Rectal smooth muscle tissue (tissue), 1 donor: ENCODE data around the gene SIVA1.

Experiments
- H3K27ac ChIP-seq: one replicate; pipeline ENCODE4 v1.7.0; 2013; ENCODE audit warnings: low read depth, low read length, inconsistent platforms
- H3K27me3 ChIP-seq: one replicate; pipeline ENCODE4 v1.7.0; 2013; ENCODE audit warnings: low read length; ENCODE audit not compliant: control insufficient read depth, insufficient read depth
- H3K36me3 ChIP-seq: one replicate; pipeline ENCODE4 v1.7.0; 2013; ENCODE audit warnings: low read length; ENCODE audit not compliant: control insufficient read depth, insufficient read depth
- H3K4me1 ChIP-seq: one replicate; pipeline ENCODE4 v1.7.0; 2013; ENCODE audit warnings: low read length; ENCODE audit not compliant: control insufficient read depth, insufficient read depth
- H3K4me3 ChIP-seq: one replicate; pipeline ENCODE4 v1.7.0; 2013; ENCODE audit warnings: low read length
- H3K9ac ChIP-seq: one replicate; pipeline ENCODE4 v1.7.0; 2013; ENCODE audit warnings: low read length

The SIVA1 gene

DNA sequence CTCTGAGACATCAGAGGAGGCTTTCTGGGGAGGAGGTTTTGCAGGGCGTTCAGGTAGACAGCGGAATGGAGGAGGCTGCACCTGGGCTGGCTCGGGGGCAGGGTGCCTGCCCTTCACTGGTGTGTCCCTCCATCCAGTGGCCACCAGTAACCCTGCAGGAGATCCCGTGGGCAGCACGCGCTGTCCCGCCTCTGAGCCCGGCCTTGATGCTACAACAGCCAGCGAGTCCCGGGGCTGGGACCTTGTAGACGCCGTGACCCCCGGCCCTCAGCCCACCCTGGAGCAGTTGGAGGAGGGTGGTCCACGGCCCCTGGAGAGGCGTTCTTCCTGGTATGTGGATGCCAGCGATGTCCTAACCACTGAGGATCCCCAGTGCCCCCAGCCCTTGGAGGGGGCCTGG, 38.9 kb upstream of the SIVA1 start:
- peaks cover 39% of the 10 kb centered on the region for H3K36me3 ChIP-seq

DNA sequence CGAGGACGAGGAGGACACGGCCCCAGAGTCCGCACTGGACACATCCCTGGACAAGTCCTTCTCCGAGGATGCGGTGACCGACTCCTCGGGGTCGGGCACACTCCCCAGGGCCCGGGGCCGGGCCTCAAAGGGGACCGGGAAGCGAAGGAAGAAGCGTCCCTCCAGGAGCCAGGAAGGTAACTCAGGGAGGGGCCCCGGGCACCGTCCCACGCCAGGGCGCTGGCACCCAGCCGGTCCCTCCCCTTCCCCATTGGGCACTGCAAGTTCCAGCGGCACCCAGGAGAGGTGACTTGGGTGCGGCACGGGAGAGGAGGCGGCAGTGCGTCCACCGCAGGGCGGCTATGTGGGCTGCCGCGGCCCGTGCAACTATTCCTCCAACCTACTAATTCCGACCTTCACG, 38.3 kb upstream of the SIVA1 start:
- no peak overlapping the region for H3K9ac ChIP-seq
- no peaks in the 10 kb centered on the region for H3K27me3 ChIP-seq
- H3K36me3 ChIP-seq, result peaks cover 34% of the 10 kb centered on the region
- H3K4me1 ChIP-seq, result no peaks in the 10 kb centered on the region
- H3K27ac ChIP-seq, result no peak overlapping the region
- H3K4me3 ChIP-seq, result no peak overlapping the region

More for the DNA sequence above, 38.9 kb upstream of the SIVA1 start:
- Histone ChIP-seq H3K9ac (no peak overlapping the region), H3K27ac (no peak overlapping the region), H3K4me3 (no peak overlapping the region), H3K27me3 (no peaks in the 10 kb centered on the region), H3K4me1 (no peaks in the 10 kb centered on the region)

DNA sequence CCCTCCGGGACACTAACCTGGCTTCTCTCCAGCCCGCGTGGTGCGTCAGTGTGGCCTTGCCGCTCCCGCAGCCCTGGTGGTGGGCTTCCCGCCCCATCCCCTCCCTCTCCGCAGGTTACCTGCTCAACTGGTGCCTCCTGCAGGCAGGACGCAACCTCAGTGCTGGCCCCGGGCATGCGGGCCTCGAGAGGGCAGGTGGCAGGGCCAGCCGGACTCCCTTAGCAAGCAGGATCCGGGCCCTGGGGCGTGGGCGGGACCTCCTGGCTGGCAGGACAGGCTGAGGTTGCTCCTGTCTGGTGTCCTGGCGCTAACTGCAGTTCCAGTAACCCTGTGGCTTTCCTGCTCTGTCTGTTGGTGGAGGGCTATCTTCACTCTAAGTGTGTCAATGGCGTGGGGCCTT, 37.5 kb upstream of the SIVA1 start:
- Histone ChIP-seq H3K27me3 (no peaks in the 10 kb centered on the region), H3K27ac (no peak overlapping the region), H3K36me3 (peaks cover 26% of the 10 kb centered on the region), H3K9ac (no peak overlapping the region), H3K4me3 (no peak overlapping the region), H3K4me1 (no peaks in the 10 kb centered on the region)

DNA sequence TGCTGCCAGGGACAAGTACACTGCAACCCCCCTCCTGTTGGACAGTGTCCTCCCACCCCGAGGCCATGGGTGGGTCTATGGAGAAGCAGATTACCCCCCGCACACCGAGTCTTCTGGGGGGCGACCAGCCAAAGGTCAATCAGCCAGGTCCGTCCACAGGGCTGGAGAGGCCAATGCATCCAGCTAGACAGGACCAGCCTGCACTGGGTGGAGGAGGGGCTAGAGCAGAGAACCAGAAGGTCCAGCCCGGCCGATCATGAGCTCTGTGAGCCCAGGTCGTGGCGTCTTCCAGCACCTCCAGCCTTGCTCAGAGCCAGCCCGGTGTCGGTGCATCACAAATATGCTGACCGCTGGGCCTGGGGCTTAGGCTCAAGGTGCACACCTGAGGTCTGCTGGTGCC, 37.1 kb upstream of the SIVA1 start:
- Histone ChIP-seq H3K4me1 (no peaks in the 10 kb centered on the region), H3K4me3 (no peak overlapping the region), H3K27ac (no peak overlapping the region), H3K27me3 (no peaks in the 10 kb centered on the region), H3K36me3 (peaks cover 22% of the 10 kb centered on the region), H3K9ac (no peak overlapping the region)

DNA sequence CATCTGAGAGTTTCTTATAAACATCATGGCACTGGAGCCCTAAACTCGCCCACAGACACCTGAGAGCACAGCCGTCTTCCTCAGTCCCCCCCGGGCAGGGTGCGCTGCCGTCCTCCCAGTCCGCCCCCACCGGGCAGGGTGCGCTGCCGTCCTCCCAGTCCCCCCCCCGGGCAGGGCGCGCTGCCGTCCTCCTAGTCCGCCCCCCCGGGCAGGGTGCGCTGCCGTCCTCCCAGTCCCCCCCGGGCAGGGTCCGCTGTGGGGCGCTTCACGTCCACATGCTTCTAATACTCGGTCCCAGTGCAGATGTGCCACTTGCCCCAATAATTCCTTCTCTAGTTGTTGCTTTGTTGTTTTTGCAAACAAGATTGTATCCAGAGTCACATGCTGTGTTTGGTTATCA, 35.8 kb upstream of the SIVA1 start:
- Histone ChIP-seq H3K27ac (no peak overlapping the region), H3K4me1 (no peaks in the 10 kb centered on the region), H3K4me3 (no peak overlapping the region), H3K9ac (no peak overlapping the region), H3K27me3 (no peaks in the 10 kb centered on the region), H3K36me3 (peaks cover 20% of the 10 kb centered on the region)

DNA sequence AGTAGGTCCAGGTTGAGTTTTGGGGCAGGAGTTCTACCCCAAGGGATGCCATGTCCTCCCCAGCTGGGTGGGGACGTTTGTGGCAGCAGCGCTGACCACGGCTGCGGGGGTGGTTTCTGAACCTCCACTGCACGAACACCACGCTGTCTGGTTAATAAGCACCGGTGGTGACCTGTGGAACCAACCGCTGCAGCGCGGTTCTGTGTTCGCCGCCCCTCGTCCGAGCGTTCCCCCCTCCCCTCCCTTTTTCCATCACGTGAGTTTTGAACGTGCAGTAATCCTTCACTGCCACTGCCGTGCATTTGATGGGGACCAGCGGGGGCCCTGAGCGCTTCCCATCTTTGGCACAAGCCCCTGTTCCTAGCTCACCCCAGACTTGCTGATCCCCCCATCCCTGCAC, 35.3 kb upstream of the SIVA1 start:
- H3K36me3 ChIP-seq, result peaks cover 20% of the 10 kb centered on the region
- no peak overlapping the region for H3K27ac ChIP-seq

DNA sequence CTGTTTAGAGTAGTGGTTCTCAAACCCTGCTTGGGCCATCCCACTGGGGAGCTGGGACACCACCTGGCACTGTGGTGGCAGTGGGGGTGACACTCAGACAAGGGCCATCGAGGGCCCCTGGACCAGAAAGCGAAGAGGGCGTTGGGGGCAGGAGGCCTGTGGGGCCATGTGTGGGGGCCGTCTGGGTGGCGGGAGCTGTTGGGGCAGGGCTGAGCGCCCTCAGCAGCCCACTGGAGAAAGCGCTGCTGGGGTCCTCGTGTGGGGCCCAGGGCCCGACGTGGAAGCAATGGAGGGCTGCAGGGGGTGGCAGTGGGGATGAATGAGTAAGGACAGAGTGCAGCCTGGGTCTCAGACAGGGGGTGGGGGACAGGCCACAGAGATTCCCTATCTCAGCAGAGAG, 34.8 kb upstream of the SIVA1 start:
- Histone ChIP-seq H3K4me1 (no peaks in the 10 kb centered on the region), H3K9ac (no peak overlapping the region), H3K4me3 (no peak overlapping the region), H3K27me3 (no peaks in the 10 kb centered on the region), H3K27ac (no peak overlapping the region), H3K36me3 (peaks cover 20% of the 10 kb centered on the region)

More for the DNA sequence above, 35.3 kb upstream of the SIVA1 start:
- Histone ChIP-seq H3K27me3 (no peaks in the 10 kb centered on the region), H3K4me3 (no peak overlapping the region), H3K4me1 (no peaks in the 10 kb centered on the region), H3K9ac (no peak overlapping the region)

DNA sequence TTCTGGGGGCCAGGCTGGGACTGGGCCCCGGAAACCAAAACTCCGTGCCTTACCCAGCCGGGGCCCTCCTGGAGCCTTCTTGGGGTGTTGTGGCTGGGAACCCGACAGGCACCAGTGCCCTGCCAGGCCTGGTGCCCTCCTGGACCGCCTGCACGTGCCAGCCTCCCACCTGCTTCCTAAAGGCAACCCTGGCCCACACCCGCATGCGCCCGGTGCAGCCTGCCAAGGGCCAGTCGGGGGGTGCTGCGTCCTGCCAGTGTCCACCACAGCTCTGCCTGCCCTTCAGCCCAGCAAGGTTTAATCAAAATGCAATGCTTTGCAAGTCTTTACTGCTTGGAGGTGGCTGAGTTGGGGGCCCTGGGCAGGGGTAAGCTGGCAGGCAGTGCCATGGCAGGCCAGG, 34.1 kb upstream of the SIVA1 start:
- Histone ChIP-seq H3K4me1 (no peaks in the 10 kb centered on the region), H3K27ac (no peak overlapping the region), H3K9ac (no peak overlapping the region), H3K27me3 (no peaks in the 10 kb centered on the region), H3K36me3 (peaks cover 15% of the 10 kb centered on the region), H3K4me3 (no peak overlapping the region)

DNA sequence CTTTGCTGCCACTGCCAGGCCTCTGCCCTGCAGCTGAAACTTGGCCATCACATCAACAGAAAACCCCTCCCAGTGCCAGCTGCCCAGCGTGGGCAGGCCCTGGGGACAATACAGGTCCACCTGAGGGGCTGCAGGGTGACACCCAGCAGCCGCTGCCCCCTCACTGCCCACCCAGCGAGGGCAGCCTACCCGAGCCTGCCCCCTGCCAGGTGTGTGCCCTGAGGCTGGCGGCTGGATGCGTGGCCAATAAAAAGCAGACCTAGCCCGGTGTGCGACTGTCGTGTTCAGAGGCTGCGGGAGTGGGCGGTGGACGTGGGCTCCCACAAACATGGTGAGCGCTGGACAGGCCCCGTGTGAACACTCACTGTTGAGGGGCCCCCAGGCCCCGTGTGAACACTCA, 33.6 kb upstream of the SIVA1 start:
- Histone ChIP-seq H3K9ac (no peak overlapping the region), H3K4me3 (no peak overlapping the region), H3K27me3 (no peaks in the 10 kb centered on the region), H3K4me1 (no peaks in the 10 kb centered on the region), H3K27ac (no peak overlapping the region), H3K36me3 (peaks cover 15% of the 10 kb centered on the region)

DNA sequence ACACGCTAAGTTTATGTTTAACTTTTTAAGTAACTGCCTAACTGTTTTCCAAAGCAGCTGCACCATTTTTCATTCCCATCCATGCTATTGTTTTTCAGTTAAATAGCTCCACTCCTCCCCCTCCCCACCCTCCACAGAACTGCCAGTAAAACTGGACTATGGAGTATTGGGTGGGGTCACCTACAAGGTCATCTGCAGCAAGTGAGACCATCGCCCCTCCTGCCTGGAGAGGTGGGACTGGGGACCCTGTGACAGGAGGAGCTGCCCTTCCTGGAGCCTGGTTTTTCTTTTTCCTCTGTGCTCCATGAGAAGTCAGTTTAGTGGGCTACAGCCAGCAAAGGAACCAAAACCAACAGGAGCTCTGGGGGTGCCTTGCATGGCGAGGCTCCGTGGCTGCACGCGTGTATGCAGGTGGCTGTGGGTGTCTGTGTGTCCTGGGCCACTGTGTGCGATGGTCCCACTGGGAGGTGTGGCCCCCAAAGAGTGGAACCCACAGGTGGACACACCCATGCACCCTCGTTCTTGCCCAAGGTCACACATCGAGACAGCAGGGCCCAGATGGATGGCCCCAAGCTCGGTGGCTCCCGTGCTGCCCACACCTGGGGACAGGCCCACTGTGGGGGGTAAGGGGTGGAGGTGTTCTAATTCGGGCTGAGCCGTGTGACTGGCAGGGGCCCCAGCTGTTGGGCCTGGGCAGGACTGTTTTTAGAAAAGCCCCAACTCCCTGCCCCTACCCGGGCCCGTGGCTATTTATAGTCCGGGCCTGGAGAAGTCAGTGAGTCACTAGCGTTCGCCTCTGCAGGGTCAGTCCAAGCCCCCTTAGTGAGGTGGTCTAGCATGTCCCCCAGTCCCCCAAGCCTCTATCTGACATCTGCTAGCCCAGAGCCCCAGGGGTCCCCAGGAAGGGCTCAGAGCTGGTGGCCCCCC, 31.2 kb upstream of the SIVA1 start:
- H3K4me1 ChIP-seq, result no peaks in the 10 kb centered on the region
- no peak overlapping the region for H3K4me3 ChIP-seq
- no peak overlapping the region for H3K9ac ChIP-seq
- H3K27me3 ChIP-seq, result no peaks in the 10 kb centered on the region
- H3K36me3 ChIP-seq, result no peaks in the 10 kb centered on the region
- H3K27ac ChIP-seq, result no peak overlapping the region

DNA sequence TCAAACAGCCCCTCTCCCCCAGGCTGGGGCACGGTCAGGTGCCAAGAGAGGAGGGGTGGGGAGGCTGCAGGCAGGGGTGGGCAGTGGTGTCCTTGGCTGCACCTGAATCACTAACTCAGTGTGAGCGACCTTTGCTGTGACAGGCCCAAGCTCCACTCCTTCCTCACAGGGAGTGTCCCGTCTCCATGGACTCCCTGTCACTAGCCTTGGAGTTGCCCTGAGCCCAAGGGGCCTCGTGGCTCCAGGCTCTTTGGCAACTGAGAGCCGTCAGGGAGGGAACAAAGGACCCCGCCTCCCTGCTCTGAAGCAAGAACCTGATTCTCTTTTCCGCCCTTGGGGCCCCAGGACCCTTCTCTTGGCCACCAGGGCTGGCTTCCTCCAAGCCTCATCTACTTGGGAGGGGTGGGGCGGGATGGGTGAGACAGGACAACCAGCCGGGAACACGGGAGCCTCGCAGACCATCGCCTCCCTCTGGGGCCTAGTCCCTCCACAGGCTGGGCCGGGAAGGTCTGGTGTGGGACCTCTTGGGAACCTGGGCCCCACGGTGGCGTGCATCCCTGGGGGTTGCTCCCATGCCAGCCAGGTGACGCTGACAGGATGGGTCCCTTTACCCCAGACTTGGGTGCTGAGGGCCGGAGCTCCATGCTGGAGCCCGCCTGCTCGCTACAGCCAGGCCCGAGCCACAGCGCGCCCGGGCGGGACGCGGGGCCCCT, 29.9 kb upstream of the SIVA1 start:
- Histone ChIP-seq H3K4me1 (no peaks in the 10 kb centered on the region), H3K27ac (no peak overlapping the region), H3K4me3 (peak overlapping the region; percentile 81)

DNA sequence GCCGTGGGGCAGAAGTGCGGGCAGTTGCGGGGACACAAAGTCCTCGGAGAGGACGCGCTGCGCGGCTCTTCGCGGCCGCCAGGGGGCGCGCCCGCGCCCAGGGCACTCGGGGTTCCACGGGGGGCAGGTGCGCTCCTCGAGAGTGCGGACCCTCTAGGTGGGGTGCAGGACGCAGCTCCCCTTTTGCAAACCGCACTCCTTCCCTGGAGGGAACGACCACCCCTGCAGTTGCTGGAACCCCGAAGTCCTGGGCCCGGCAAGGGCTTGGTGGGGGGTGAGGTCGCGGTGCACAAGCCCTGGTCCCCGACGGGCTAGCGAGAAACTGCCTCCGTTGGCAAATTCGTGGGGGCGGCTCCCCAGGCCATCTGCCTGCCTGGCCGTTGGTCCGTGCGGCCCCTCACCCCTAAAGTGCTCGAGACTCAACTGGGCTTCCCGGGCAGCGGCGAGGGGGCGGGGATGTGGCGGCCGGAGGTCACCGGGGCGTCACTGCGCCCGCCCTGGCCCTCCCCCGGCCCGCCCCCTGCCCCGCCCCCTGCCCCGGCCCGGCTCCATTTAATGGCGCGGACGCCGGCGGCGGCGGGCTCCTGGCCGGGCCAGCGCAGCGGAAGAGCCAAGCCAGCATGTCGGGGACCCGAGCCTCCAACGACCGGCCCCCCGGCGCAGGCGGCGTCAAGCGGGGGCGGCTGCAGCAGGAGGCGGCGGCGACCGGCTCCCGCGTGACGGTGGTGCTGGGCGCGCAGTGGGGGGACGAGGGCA, 29.1 kb upstream of the SIVA1 start, which contains the start of gene ADSS1:
TSS of gene ADSS1 (plus strand) at position 579 of the 756 bp plus-strand sequence. CDS start at position 621, 42 bp downstream.
- peak within 1 kb of the TSS; percentile 81 for H3K4me3 ChIP-seq
- no peaks in the 10 kb centered on the region for H3K4me1 ChIP-seq
- no peaks in the 10 kb centered on the region for H3K27me3 ChIP-seq
- no peaks in the 10 kb centered on the region for H3K36me3 ChIP-seq
- H3K9ac ChIP-seq, result no peak within 1 kb of the TSS
- H3K27ac ChIP-seq, result no peak within 1 kb of the TSS

More for the DNA sequence above, 29.9 kb upstream of the SIVA1 start:
- no peaks in the 10 kb centered on the region for H3K27me3 ChIP-seq
- H3K9ac ChIP-seq, result no peak overlapping the region
- no peaks in the 10 kb centered on the region for H3K36me3 ChIP-seq
